Measurements from ENCODE around the gene AFF2. TPM values are rescaled to one million over a fixed set of nuclear protein-coding genes. Genes with fewer than 3 reads are reported as not detected.

Gene AFF2
- total RNA-seq, 1 donor from 2014 or later = 0.89 TPM

DNA sequence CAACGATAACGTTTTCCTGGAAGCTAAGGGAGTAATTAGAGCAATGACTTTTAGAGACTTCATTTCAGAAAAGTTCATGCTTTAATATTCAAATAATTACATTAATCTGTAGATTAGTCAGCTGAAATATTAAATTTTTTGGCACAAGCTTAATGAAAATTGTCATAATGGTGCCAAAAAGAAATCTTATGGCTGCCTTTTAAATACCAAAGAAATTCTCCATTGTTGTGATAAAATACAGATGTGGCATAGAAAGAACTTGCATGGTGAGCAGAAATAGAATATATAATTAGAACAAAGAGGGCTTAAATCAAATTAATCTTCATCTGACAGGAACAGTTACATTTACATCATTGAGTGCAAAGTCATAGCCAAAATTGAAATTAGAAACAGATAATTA, 263.5 kb downstream of the AFF2 start:
- no peaks in the 10 kb centered on the region for H3K27me3 Mint-ChIP-seq (ENCODE audit: unreplicated experiment)
- H3K27ac Mint-ChIP-seq (ENCODE audit: unreplicated experiment) = no peak overlapping the region

DNA sequence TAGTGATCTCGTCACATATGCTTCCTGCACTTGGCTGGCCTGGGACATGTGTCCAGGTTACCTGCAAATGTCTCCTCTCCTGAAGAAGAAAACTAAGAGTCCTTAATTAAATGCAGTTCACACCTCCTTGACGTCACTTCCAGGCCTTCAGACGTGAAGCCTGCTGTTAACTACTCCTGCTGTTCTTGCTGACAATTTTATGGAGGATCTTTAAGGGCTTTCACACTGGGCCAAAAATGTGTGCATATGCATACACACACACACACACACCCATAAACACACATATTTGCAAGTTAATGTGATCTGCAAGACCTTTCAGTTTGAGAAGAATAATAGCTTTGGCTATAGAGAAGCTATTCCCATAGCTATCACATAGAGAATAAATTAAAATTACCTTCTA, 267.9 kb downstream of the AFF2 start:
- H3K27me3 Mint-ChIP-seq (ENCODE audit: unreplicated experiment) = no peaks in the 10 kb centered on the region
- no peak overlapping the region for H3K4me3 Mint-ChIP-seq (ENCODE audit: unreplicated experiment)
- TF ChIP-seq, protein P1, sequence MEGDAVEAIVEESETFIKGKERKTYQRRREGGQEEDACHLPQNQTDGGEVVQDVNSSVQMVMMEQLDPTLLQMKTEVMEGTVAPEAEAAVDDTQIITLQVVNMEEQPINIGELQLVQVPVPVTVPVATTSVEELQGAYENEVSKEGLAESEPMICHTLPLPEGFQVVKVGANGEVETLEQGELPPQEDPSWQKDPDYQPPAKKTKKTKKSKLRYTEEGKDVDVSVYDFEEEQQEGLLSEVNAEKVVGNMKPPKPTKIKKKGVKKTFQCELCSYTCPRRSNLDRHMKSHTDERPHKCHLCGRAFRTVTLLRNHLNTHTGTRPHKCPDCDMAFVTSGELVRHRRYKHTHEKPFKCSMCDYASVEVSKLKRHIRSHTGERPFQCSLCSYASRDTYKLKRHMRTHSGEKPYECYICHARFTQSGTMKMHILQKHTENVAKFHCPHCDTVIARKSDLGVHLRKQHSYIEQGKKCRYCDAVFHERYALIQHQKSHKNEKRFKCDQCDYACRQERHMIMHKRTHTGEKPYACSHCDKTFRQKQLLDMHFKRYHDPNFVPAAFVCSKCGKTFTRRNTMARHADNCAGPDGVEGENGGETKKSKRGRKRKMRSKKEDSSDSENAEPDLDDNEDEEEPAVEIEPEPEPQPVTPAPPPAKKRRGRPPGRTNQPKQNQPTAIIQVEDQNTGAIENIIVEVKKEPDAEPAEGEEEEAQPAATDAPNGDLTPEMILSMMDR (IDR thresholded peaks at IDR 0.05) = no peak
- peaks cover 3% of the 10 kb centered on the region for H3K4me1 Mint-ChIP-seq (ENCODE audit: unreplicated experiment)
- H3K9me3 Mint-ChIP-seq (ENCODE audit: unreplicated experiment) = peaks cover 21% of the 10 kb centered on the region
- DNase-seq (ENCODE audit: extremely low spot score, unreplicated experiment) = no peak
- H3K36me3 Mint-ChIP-seq (ENCODE audit: unreplicated experiment) = no peaks in the 10 kb centered on the region
- H3K27ac Mint-ChIP-seq (ENCODE audit: unreplicated experiment) = no peak overlapping the region

More for the DNA sequence above, 263.5 kb downstream of the AFF2 start:
- no peak for DNase-seq (ENCODE audit: extremely low spot score, unreplicated experiment)
- TF ChIP-seq, protein P1 (IDR thresholded peaks at IDR 0.05) = no peak
- Mint-ChIP-seq H3K4me3 (ENCODE audit: unreplicated experiment) (no peak overlapping the region), H3K9me3 (ENCODE audit: unreplicated experiment) (peaks cover 17% of the 10 kb centered on the region), H3K36me3 (ENCODE audit: unreplicated experiment) (no peaks in the 10 kb centered on the region), H3K4me1 (ENCODE audit: unreplicated experiment) (no peaks in the 10 kb centered on the region)

DNA sequence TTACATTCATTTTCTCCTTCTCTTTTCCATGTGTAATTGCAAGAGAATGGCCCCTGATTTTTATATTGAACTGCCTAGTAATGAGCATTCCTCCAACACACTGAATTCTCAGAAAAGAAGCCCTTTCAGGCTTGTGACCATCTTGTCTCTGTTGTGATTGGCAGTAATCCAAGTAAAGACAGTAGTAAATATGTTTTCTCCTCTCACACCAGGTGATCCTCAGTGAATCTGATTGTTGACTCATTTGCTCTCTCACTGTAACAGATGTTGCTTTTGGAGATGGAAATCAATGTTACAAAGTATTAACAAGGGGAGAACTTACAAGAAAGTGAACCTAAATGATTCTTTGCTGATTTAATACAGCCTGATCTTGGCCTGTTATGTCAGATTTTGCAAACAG, 271.0 kb downstream of the AFF2 start:
- H3K36me3 Mint-ChIP-seq (ENCODE audit: unreplicated experiment) = no peaks in the 10 kb centered on the region
- DNase-seq (ENCODE audit: extremely low spot score, unreplicated experiment) = no peak
- peaks cover 3% of the 10 kb centered on the region for H3K4me1 Mint-ChIP-seq (ENCODE audit: unreplicated experiment)
- H3K27me3 Mint-ChIP-seq (ENCODE audit: unreplicated experiment) = no peaks in the 10 kb centered on the region
- H3K27ac Mint-ChIP-seq (ENCODE audit: unreplicated experiment) = no peak overlapping the region
- H3K9me3 Mint-ChIP-seq (ENCODE audit: unreplicated experiment) = peaks cover 14% of the 10 kb centered on the region
- H3K4me3 Mint-ChIP-seq (ENCODE audit: unreplicated experiment) = no peak overlapping the region
- TF ChIP-seq, protein P1 (IDR thresholded peaks at IDR 0.05) = no peak

DNA sequence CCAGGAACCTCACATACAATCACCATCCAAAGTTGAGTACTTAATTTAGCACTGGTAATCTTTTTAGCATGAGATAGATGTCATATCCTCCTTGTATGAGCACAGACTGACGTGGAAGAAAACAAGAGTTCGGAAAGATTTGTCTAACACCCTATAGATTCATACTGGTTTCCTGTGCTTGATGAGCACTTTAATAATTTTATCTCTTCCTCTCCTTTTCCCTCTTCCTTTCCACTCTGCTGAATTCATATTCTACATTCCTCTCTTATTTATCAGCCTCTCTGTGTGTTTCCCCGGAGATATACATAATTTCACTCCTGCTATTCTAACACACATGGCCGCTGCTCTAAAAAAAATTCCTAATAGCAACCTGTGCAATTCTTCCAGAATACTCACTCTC, 273.9 kb downstream of the AFF2 start:
- Mint-ChIP-seq H3K4me3 (ENCODE audit: unreplicated experiment) (no peak overlapping the region), H3K36me3 (ENCODE audit: unreplicated experiment) (no peaks in the 10 kb centered on the region), H3K4me1 (ENCODE audit: unreplicated experiment) (peaks cover 3% of the 10 kb centered on the region), H3K27ac (ENCODE audit: unreplicated experiment) (no peak overlapping the region), H3K27me3 (ENCODE audit: unreplicated experiment) (no peaks in the 10 kb centered on the region), H3K9me3 (ENCODE audit: unreplicated experiment) (peaks cover 21% of the 10 kb centered on the region)
- TF ChIP-seq, protein P1 (IDR thresholded peaks at IDR 0.05) = no peak
- DNase-seq (ENCODE audit: extremely low spot score, unreplicated experiment) = no peak

DNA sequence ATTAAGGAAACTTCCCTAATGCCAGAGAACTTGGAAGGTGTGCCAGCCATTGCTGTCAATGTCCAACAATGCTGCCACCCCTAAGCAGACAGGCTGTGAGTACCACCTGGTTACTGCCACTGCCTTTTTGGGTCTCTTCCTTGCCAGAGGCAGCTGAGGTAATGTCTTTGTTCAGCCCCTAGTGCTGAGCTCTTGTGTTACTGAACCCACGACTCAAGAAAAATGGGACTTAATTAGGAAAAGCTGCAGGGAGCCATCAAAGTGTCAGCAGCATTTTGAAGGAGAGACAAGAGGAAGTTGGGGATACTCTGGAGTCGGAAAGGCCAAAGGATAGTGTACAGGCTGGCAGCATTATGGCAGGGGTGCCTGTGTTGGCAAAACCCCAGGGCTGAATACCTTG, 283.7 kb downstream of the AFF2 start:
- Mint-ChIP-seq H3K27ac (ENCODE audit: unreplicated experiment) (no peak overlapping the region), H3K9me3 (ENCODE audit: unreplicated experiment) (peaks cover 10% of the 10 kb centered on the region), H3K4me3 (ENCODE audit: unreplicated experiment) (no peak overlapping the region), H3K4me1 (ENCODE audit: unreplicated experiment) (no peaks in the 10 kb centered on the region), H3K27me3 (ENCODE audit: unreplicated experiment) (no peaks in the 10 kb centered on the region), H3K36me3 (ENCODE audit: unreplicated experiment) (no peaks in the 10 kb centered on the region)
- TF ChIP-seq, protein P1 (IDR thresholded peaks at IDR 0.05) = no peak
- no peak for DNase-seq (ENCODE audit: extremely low spot score, unreplicated experiment)

Measured in osteocyte (in vitro differentiated cells).